H1 (cell line): Measurements from ENCODE around the gene RMDN3. TPM values are rescaled to one million over a fixed set of nuclear protein-coding genes. Genes with fewer than 3 reads are reported as not detected.

Experiments used
- CTCF ChIA-PET: fragments of 300-600 bp; sonication (Branson Sonifier 250); formaldehyde crosslinking; loops from one replicate; lab custom pipeline; 2021; ENCODE audit not compliant: partially characterized antibody; lab: Charles Lee
- POLR2A ChIA-PET: fragments of 300-600 bp; sonication (Branson Sonifier 250); formaldehyde crosslinking; loops from one replicate; lab custom pipeline; 2021; ENCODE audit warnings: inconsistent platforms; ENCODE audit not compliant: partially characterized antibody; lab: Charles Lee
- DNase-seq, 2 experiments: peaks; one replicate each; pipeline versions ENCODE4 v3.0.0 to v3.0.0-alpha.2; 2010 to 2022; ENCODE audit warnings: low spot score in 2 of 2, low read depth in 1 of 2, mixed read lengths in 1 of 2
- FAIRE-seq: peaks from 2 replicates; lab custom pipeline; 2011; peaks lifted over from hg19 to GRCh38; lab: Jason Lieb, UNC
- H2AFZ ChIP-seq: 2 replicates; pipeline ENCODE4 v1.8.1; 2012; ENCODE audit warnings: low read length, inconsistent platforms
- H2AK5ac ChIP-seq: 2 replicates; pipeline ENCODE4 v1.6.1; 2013; ENCODE audit warnings: low read depth, low read length
- H2BK120ac ChIP-seq: replicated peaks from 2 replicates; pipeline ENCODE3; 2013; ENCODE audit warnings: low read depth, low read length, inconsistent platforms
- H2BK12ac ChIP-seq: 2 replicates; pipeline ENCODE4 v1.6.1; 2013; ENCODE audit warnings: low read depth, low read length
- H2BK15ac ChIP-seq: 2 replicates; pipeline ENCODE4 v1.6.1; 2013; ENCODE audit warnings: low read length
- H2BK20ac ChIP-seq: 2 replicates; pipeline ENCODE4 v1.6.1; 2013; ENCODE audit warnings: low read length
- H2BK5ac ChIP-seq: 2 replicates; pipeline ENCODE4 v1.6.1; 2013; ENCODE audit warnings: low read depth, low read length
- H3K14ac ChIP-seq: 2 replicates; pipeline ENCODE4 v1.6.1; 2013; ENCODE audit warnings: inconsistent platforms; ENCODE audit not compliant: insufficient read length
- H3K18ac ChIP-seq: 2 replicates; pipeline ENCODE4 v1.6.1; 2013; ENCODE audit warnings: low read length; ENCODE audit errors: extremely low read depth
- H3K23ac ChIP-seq: 2 replicates; pipeline ENCODE4 v1.6.1; 2013; ENCODE audit warnings: inconsistent platforms; ENCODE audit not compliant: insufficient read length
- H3K23me2 ChIP-seq: 2 replicates; pipeline ENCODE4 v1.6.1; 2013; ENCODE audit warnings: low read depth, low read length
- H3K27ac ChIP-seq: 2 replicates; pipeline ENCODE4 v1.6.1; 2011; ENCODE audit warnings: low read depth, low read length, inconsistent platforms
- H3K27me3 ChIP-seq, 4 experiments: replicated peaks in 1 of 4; 1 replicate in 1 of 4; 2 replicates in 3 of 4; pipeline versions ENCODE4 v1.6.1 to v1.8.1; 2011 to 2013; ENCODE audit warnings: low read length in 3 of 4, mild to moderate bottlenecking in 3 of 4, inconsistent platforms in 2 of 4, mixed read lengths in 2 of 4, moderate library complexity in 1 of 4; ENCODE audit not compliant: control insufficient read depth in 3 of 4, insufficient read depth in 3 of 4; ENCODE audit errors: extremely low read depth in 1 of 4
- H3K36me3 ChIP-seq, 4 experiments: 2 replicates each; pipeline versions ENCODE4 v1.6.1 to v1.8.1; 2011 to 2013; ENCODE audit warnings: mild to moderate bottlenecking in 4 of 4, low read length in 3 of 4, moderate library complexity in 2 of 4, control low read depth in 1 of 4, inconsistent platforms in 1 of 4; ENCODE audit not compliant: insufficient read depth in 4 of 4, control insufficient read depth in 2 of 4
- H3K4ac ChIP-seq: replicated peaks from 2 replicates; pipeline ENCODE3; 2013; ENCODE audit warnings: low read length, low read depth, mixed read lengths, inconsistent platforms; ENCODE audit not compliant: insufficient read length
- H3K4me1 ChIP-seq, 4 experiments: replicated peaks in 1 of 4; 1 replicate in 1 of 4; 2 replicates in 3 of 4; pipeline versions ENCODE4 v1.6.1 to v1.8.1; 2011 to 2013; ENCODE audit warnings: low read length in 3 of 4, inconsistent platforms in 2 of 4, mixed read lengths in 1 of 4; ENCODE audit not compliant: insufficient read depth in 4 of 4, control insufficient read depth in 3 of 4
- H3K4me2 ChIP-seq, 2 experiments: 2 replicates each; pipeline versions ENCODE4 v1.6.1 to v1.8.1; 2011 to 2013; ENCODE audit warnings: low read depth in 2 of 2, low read length in 2 of 2, control low read depth in 1 of 2, inconsistent platforms in 1 of 2, mild to moderate bottlenecking in 1 of 2; ENCODE audit not compliant: insufficient read depth in 1 of 2
- H3K4me3 ChIP-seq, 4 experiments: fragments of 200-600, 300-600 bp in 1 of 4; sonication (generic), shearing (Covaris generic), sonication (Bioruptor Twin) in 1 of 4; 2 replicates each; pipeline versions ENCODE4 v1.5.1 to v1.8.1; 2011 to 2016; ENCODE audit warnings: low read length in 4 of 4, low read depth in 3 of 4, control low read depth in 2 of 4, inconsistent platforms in 2 of 4, mild to moderate bottlenecking in 2 of 4, mixed read lengths in 1 of 4, moderate library complexity in 1 of 4; ENCODE audit not compliant: insufficient read depth in 2 of 4; ENCODE audit errors: extremely low read depth in 1 of 4
- H3K56ac ChIP-seq: replicated peaks from 2 replicates; pipeline ENCODE3; 2013; ENCODE audit warnings: low read depth, mild to moderate bottlenecking, mixed read lengths, low read length, inconsistent platforms; ENCODE audit not compliant: insufficient read length
- H3K79me1 ChIP-seq: 2 replicates; pipeline ENCODE4 v1.6.1; 2013; ENCODE audit warnings: low read depth, low read length, control low read depth
- H3K79me2 ChIP-seq, 2 experiments: 2 replicates each; pipeline versions ENCODE4 v1.6.1 to v1.8.1; 2012 to 2013; ENCODE audit warnings: low read length in 2 of 2, mild to moderate bottlenecking in 2 of 2, inconsistent platforms in 1 of 2; ENCODE audit not compliant: insufficient read depth in 2 of 2, control insufficient read depth in 1 of 2
- H3K9ac ChIP-seq, 4 experiments: replicated peaks in 1 of 4; 1 replicate in 1 of 4; 2 replicates in 3 of 4; pipeline versions ENCODE4 v1.6.1 to v1.8.1; 2011 to 2013; ENCODE audit warnings: low read depth in 3 of 4, low read length in 3 of 4, control low read depth in 2 of 4, mild to moderate bottlenecking in 2 of 4, moderate library complexity in 2 of 4, inconsistent platforms in 1 of 4; ENCODE audit errors: extremely low read depth in 1 of 4
- H3K9me3 ChIP-seq, 2 experiments: 2 replicates each; pipeline versions ENCODE4 v1.6.1 to v1.8.1; 2012 to 2013; ENCODE audit warnings: mild to moderate bottlenecking in 2 of 2, moderate library complexity in 2 of 2, control low read depth in 1 of 2, inconsistent platforms in 1 of 2, low read depth in 1 of 2, low read length in 1 of 2, mixed read lengths in 1 of 2; ENCODE audit not compliant: insufficient read depth in 2 of 2
- H4K20me1 ChIP-seq, 2 experiments: replicated peaks in 1 of 2; 2 replicates each; pipeline versions ENCODE3 to v1.8.1; 2011 to 2013; ENCODE audit warnings: inconsistent platforms in 2 of 2, low read length in 2 of 2, mild to moderate bottlenecking in 1 of 2; ENCODE audit not compliant: insufficient read depth in 2 of 2, control insufficient read depth in 1 of 2
- H4K5ac ChIP-seq: 2 replicates; pipeline ENCODE4 v1.6.1; 2013; ENCODE audit warnings: low read length, low read depth, mixed read lengths, inconsistent platforms; ENCODE audit not compliant: insufficient read length
- H4K8ac ChIP-seq: 2 replicates; pipeline ENCODE4 v1.8.0; 2013; ENCODE audit warnings: mild to moderate bottlenecking, moderate library complexity, low read length, inconsistent platforms; ENCODE audit not compliant: insufficient read depth; ENCODE audit errors: extremely low read depth
- H4K91ac ChIP-seq: replicated peaks from 2 replicates; pipeline ENCODE3; 2013; ENCODE audit warnings: low read length, mixed read lengths, inconsistent platforms; ENCODE audit not compliant: insufficient read length
- JUN ChIP-seq: IDR thresholded peaks from 2 replicates; pipeline ENCODE4 v1.6.1; 2011; ENCODE audit warnings: low read depth, mild to moderate bottlenecking, improper control_type of control experiment, low read length
- JUND ChIP-seq: IDR thresholded peaks from 2 replicates; pipeline ENCODE4 v1.6.1; 2011; ENCODE audit warnings: mild to moderate bottlenecking, improper control_type of control experiment, low read length
- KDM4A ChIP-seq: IDR thresholded peaks from one replicate; pipeline ENCODE4 v1.7.1; 2012; ENCODE audit warnings: low read depth, mild to moderate bottlenecking, moderate library complexity, low read length, inconsistent platforms; ENCODE audit not compliant: severe bottlenecking
- POLR2AphosphoS5 ChIP-seq: IDR thresholded peaks from 2 replicates; pipeline ENCODE4 v1.6.1; 2011; ENCODE audit warnings: low read depth, low read length
- SIX5 ChIP-seq: IDR thresholded peaks from 2 replicates; pipeline ENCODE4 v1.6.1; 2011; ENCODE audit warnings: mild to moderate bottlenecking, low read depth, low read length
- WGBS, 2 experiments: shearing (Covaris generic) in 1 of 2; methylation state at CpG; one replicate each; pipeline versions ENCODE4 v1.1.6 to v1.1.7; 2013 to 2015; ENCODE audit warnings: low lambda C conversion rate in 2 of 2, mixed read lengths in 2 of 2, inconsistent platforms in 1 of 2, low coverage in 1 of 2, missing lambda C conversion rate in 1 of 2; ENCODE audit not compliant: insufficient replicate concordance in 2 of 2, insufficient coverage in 1 of 2, insufficient read length in 1 of 2; ENCODE audit errors: extremely low coverage in 1 of 2, missing lambda C conversion rate in 1 of 2; 5-methylcytosine and 5-hydroxymethylcytosine counted together
- polyA plus RNA-seq, 7 experiments: library from polyadenylated mRNA; depleted of rRNA in 3 of 7; stranded (reverse) in 5 of 7; unstranded in 2 of 7; fragments of >200 nt in 5 of 7; fragments of 200-250 nt in 2 of 7; gene quantifications; 1 replicate in 5 of 7; 2 replicates in 1 of 7; 4 replicates in 1 of 7; pipeline versions ENCODE4 v1.2.1 to v1.2.3, GENCODE V29; 2011 to 2013; ENCODE audit warnings: missing spikeins in 2 of 7, mixed read lengths in 2 of 7
- total RNA-seq: library from RNA; stranded (reverse); fragmentation: NEBNext Ultra II Directional; extraction: Animal tissue kit (Norgen Biotek cat#: 25700); gene quantifications from 2 replicates; pipeline ENCODE4 v1.2.1, GENCODE V29; 2021
- TF ChIP-seq, protein P1 (sequence below): IDR thresholded peaks from 2 replicates; pipeline ENCODE4 v1.6.1; 2012; ENCODE audit warnings: inconsistent platforms

The RMDN3 gene
- total and polyA plus RNA-seq, 2 of the 8 experiments (the other 6 are each of a cell fraction or from before 2014, with no cell fraction given) = 10.8 to 24.1 TPM

DNA sequence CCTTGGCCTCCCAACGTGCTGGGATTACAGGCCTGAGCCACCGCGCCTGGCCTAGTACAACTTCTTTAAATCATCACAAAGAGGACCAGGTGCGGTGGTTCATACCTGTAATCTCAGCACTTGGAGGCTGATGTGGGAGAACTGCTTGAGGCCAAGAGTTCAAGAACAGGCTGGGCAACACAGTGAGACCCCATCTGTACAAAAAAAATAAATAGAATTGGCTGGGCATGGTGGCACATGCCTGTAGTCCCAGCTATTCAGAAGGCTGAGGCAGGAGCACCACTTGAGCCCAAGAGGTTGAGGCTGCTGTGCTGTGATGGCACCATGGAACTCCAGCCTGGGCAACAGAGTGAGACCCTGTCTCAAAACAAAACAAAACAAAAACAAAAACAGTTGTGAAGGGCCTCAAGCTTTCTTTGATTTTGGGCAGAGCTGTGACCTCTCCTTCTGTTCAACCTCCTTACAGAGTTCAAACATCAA, 5.9 kb downstream of the RMDN3 start:
- Histone ChIP-seq H3K14ac (no peak overlapping the region), H3K4me2 (no peak overlapping the region), H2AFZ (no peak overlapping the region), H3K9ac (no peak overlapping the region), H4K5ac (no peak overlapping the region), H4K8ac (no peak overlapping the region), H3K56ac (no peak overlapping the region), H2BK20ac (no peak overlapping the region), H3K9me3 (no peaks in the 10 kb centered on the region), H3K23ac (no peak overlapping the region), H2BK5ac (no peak overlapping the region), H2AK5ac (no peak overlapping the region), H3K18ac (no peak overlapping the region), H3K27me3 (no peaks in the 10 kb centered on the region), H3K79me1 (peaks cover 2% of the 10 kb centered on the region; the same call in 1 of the 2 replicates), H3K27ac (no peak overlapping the region), H3K4me1 (peaks cover 0 to 2% (median 0%) of the 10 kb centered on the region in 4 experiments; a peak in 1 of 7 replicates), H3K4ac (no peak overlapping the region), H3K23me2 (no peaks in the 10 kb centered on the region), H2BK15ac (no peak overlapping the region), H3K79me2 (peaks cover 0 to 19% of the 10 kb centered on the region in 2 experiments; a peak in 2 of 4 replicates)
- WGBS, 2 experiments = 92% methylated on average over 4 of the region's 4 CpGs; no CpG with 5 or more reads in 1 of the 2 experiments
- no peak for DNase-seq
- TF ChIP-seq SIX5 (no peak), JUN (no peak), POLR2AphosphoS5 (no peak), KDM4A (no peak), JUND (no peak)
- TF ChIP-seq, protein P1, sequence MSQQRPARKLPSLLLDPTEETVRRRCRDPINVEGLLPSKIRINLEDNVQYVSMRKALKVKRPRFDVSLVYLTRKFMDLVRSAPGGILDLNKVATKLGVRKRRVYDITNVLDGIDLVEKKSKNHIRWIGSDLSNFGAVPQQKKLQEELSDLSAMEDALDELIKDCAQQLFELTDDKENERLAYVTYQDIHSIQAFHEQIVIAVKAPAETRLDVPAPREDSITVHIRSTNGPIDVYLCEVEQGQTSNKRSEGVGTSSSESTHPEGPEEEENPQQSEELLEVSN = no peak
- TF ChIP-seq, all 59 proteins: peak for 0
- Histone ChIP-seq H4K91ac (no peak overlapping the region), H3K36me3 (peaks cover 0 to 9% (median 0%) of the 10 kb centered on the region in 4 experiments; a peak in 2 of 8 replicates), H2BK120ac (no peak overlapping the region), H2BK12ac (no peak overlapping the region), H3K4me3 (no peak overlapping the region), H4K20me1 (no peaks in the 10 kb centered on the region)
- FAIRE-seq = no peak
- ChIA-PET POLR2A (interaction anchor here (0.9 to 1.2 kb wide), 2 partner anchors 8 to 24 kb away, joined by 3 read pairs; no protein-coding TSS in a partner anchor), CTCF (interaction anchor here (0.9 to 6.8 kb wide), 9 partner anchors 10 to 154 kb away, joined by 3 to 70 read pairs (median 5); partner anchors contain the start of genes C15orf62, GCHFR, SPINT1 and VPS18)
